ENCODE results near the gene STAT5B.

DNA sequence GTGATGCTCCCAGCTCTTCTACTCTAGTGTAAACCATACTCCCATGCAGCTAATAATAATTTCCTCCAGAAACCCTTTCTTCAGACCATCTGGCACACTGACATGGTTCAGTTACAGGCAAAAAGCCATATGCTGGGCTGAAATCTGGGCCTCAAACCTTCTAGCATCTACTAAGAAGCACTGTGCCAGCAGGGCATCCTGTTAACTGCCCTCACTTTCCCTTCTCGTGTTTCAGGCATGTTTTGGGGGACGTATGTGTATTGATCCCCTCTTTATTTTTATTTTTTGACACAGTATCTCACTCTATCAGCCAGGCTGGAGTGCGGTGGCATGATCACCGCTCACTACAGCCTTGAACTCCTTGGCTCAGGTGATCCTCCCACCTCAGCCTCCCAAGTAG is 45.4 kb upstream of the STAT5B start:
- TF ChIP-seq, protein P1, sequence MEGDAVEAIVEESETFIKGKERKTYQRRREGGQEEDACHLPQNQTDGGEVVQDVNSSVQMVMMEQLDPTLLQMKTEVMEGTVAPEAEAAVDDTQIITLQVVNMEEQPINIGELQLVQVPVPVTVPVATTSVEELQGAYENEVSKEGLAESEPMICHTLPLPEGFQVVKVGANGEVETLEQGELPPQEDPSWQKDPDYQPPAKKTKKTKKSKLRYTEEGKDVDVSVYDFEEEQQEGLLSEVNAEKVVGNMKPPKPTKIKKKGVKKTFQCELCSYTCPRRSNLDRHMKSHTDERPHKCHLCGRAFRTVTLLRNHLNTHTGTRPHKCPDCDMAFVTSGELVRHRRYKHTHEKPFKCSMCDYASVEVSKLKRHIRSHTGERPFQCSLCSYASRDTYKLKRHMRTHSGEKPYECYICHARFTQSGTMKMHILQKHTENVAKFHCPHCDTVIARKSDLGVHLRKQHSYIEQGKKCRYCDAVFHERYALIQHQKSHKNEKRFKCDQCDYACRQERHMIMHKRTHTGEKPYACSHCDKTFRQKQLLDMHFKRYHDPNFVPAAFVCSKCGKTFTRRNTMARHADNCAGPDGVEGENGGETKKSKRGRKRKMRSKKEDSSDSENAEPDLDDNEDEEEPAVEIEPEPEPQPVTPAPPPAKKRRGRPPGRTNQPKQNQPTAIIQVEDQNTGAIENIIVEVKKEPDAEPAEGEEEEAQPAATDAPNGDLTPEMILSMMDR (IDR thresholded peaks at IDR 0.05) = no peak
- no peak for TF ChIP-seq POLR2A (IDR thresholded peaks at IDR 0.05)

Measured in thyroid gland (tissue), 4 donors.